GM23338 (cell line): ENCODE results near the gene NMRK2.

Experiments used
- EZH2 ChIP-seq: fragments of 200-600 bp; sonication (generic); IDR thresholded peaks from one replicate; pipeline ENCODE4 v1.8.0; 2017; ENCODE audit warnings: antibody characterized with exemption, mild to moderate bottlenecking, low read depth; ENCODE audit not compliant: unreplicated experiment
- ZNF462 ChIP-seq: fragments of 250-450 bp; sonication (Bioruptor Pico); IDR thresholded peaks from 2 replicates; pipeline ENCODE4 v1.5.0; 2020; ENCODE audit warnings: mild to moderate bottlenecking, moderate library complexity

GRCh38 chr19:3899531-3900294, 33.2 kb upstream of the NMRK2 start:
- TF ChIP-seq EZH2 (no peak), ZNF462 (CRISPR knock-in tag) (no peak)
